Motor neuron (in vitro differentiated cells): ENCODE results near the gene DCST2. TPM values are rescaled to one million over a fixed set of nuclear protein-coding genes. Genes with fewer than 3 reads are reported as not detected.

ENCODE experiments used
- ATAC-seq, 8 experiments: fragments of 200-7000 bp; cut with Tn5 transposase; replicated peaks in 6 of 8; 2 replicates each; pipeline ENCODE4 v1.8.0; 2021; ENCODE audit warnings: mild to moderate bottlenecking in 8 of 8, moderate library complexity in 8 of 8
- H3K27ac ChIP-seq, 2 donors: fragments of 250-450 bp; sonication (Bioruptor Pico); 2 replicates each; pipeline ENCODE4 v1.9.0; 2021; ENCODE audit warnings: antibody characterized with exemption in 2 of 2, mild to moderate bottlenecking in 2 of 2, moderate library complexity in 1 of 2
- H3K4me1 ChIP-seq, 2 donors: fragments of 250-450 bp; sonication (Bioruptor Pico); replicated peaks in 1 of 2; 2 replicates each; pipeline ENCODE4 v1.6.1; 2021; ENCODE audit warnings: antibody characterized with exemption in 2 of 2, mild to moderate bottlenecking in 2 of 2, moderate library complexity in 1 of 2
- H3K4me3 ChIP-seq, 5 donors: fragments of 250-450 bp; sonication (Bioruptor Pico); 2 replicates each; pipeline ENCODE4 v1.9.0; 2021; ENCODE audit warnings: antibody characterized with exemption in 5 of 5, mild to moderate bottlenecking in 5 of 5, moderate library complexity in 4 of 5
- WGBS, 10 experiments: fragments of 450-650 bp; shearing (Covaris generic); methylation state at CpG; one replicate each; pipeline ENCODE4 v1.0.0; 2022; 5-methylcytosine and 5-hydroxymethylcytosine counted together
- in situ Hi-C, 9 experiments: fragments of 400-800 bp; cut with MboI; loops; one replicate each; pipeline ENCODE4 v1.15.0; 2021; ENCODE audit warnings: low sequenced_read_pairs in 9 of 9, low pct_unique_long_range_greater_than_20kb in 2 of 9; ENCODE audit not compliant: unreplicated experiment in 9 of 9
- total RNA-seq, 8 experiments: library from RNA; unstranded; fragments of 300-600 nt; gene quantifications; 2 replicates each; pipeline versions ENCODE4 v1.2.3 to v1.2.4, GENCODE V29; 2022

DCST2 gene
- total RNA-seq, 8 experiments from 2014 or later: 0.22 to 2.8 (median 0.78) TPM; not detected in 1

DNA sequence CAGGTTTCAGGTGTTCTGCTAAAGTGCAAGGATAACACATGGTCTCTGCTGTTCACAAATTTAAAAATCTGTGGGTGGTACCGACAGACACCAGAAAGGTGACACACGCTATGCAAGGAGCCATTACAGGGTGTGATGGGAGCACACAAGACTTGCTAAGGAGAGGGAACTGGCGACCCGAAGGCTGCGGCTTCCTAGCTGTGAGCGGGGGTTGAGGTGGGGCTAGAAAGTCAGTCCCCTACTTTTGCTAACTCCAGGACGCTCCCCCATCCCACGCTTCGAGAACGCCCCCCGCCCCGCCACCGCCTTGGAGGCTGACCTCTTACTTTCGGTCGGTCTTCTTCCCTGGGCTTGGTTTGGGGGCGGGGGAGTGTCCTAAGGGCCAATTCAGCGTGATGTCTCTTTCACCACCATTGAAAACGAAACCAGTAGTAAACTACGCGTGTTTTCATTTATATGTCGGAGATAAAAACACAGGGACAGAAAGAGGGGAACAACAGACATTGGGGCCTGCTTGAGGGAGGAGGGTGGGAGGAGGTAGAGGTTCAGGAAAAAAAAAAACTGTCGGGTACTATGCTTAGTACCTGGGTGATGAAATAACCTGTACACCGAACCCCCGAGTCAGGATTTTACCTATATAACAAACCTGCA is 58.0 kb downstream of the DCST2 start:
- in situ Hi-C loops: no loop called here
- Histone ChIP-seq H3K27ac (peak overlapping the region; percentile 28 to 60), H3K4me3 (peak overlapping the region; percentile 53 to 82 (median 62)), H3K4me1 (peaks cover 19 to 27% of the 10 kb centered on the region in 2 donors)
- WGBS, 10 experiments: 0 to 9% (median 0%) methylated on average over 3 to 15 of the region's 24 CpGs; no CpG with 5 or more reads in 2 of the 10 experiments
- ATAC-seq: no peak

DNA sequence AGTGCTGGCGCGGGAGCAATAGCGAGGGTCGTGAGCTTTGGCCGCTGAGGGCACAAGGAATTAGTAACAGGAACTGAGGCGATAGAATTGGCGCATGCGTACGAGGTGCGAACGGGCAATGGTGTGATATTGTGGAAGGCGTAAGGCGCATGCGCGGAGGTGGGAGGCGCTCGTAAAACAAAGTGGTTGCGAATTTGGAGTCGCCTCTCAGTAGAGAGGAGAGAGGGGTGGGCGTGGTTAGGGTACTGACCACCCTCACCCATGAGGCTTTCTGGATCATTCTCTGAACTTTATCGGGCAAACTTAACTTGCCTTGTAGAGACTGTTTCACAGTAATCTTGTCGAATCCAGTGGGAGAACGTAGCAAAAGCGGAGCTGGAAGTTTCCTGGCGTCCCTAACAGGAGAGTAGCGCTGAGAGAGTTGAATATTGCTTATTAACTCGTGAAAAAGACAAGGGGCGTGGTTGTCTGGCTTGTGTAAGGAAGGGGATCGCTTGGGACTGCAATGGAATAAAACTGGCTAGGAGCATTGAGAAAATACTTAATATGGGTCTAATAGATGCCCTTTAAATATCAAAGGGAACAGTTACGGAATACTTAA is 58.7 kb downstream of the DCST2 start:
- peak; percentile 4 to 49 (median 43) for ATAC-seq
- in situ Hi-C loops: loop anchor here in 2 of 9 experiments (25.0 kb wide), 1 partner anchor 87 kb away; the partner anchor contains the start of genes ADAM15 (in 2 of the 2) and EFNA4 (in 2 of the 2)
- 0 to 3% (median 0%) methylated on average over 2 to 28 of the region's 30 CpGs for WGBS, 10 experiments

DNA sequence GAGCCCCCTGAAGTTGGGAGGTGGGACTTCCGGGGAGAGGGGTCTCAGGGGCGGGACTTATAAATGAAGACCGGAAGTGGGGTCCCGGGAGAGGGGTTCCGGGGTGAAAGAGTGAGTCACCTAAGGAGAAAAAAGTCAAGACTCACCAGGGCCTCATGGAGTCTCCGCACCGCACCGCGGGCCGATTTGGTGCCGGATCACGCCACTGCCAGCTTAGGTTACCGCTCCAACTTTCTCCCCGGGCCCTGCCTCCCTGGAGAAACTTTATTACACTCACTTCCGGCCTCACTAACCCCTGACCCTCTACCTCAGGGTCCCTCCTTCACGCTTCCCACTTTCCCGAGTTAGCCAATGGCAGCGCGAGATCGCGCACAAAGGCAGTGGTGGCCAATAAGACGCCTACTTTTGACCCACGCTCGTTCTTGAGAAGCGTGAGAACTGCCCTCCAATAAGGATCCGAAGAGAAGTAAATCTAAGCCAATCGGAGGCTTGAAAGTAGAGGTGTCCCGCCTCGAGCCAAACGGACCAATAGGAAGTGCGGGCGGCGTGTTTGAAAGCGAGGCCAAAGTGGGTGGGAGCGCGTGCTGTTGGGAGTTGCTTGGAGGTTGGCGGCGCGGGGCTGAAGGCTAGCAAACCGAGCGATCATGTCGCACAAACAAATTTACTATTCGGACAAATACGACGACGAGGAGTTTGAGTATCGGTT is 59.3 kb downstream of the DCST2 start, which contains the start of gene CKS1B:
CKS1B (plus strand) TSS at position 580 of the 706 bp plus-strand sequence; CDS start at position 645, 65 bp downstream.
- ATAC-seq: peak; percentile 44 to 82 (median 78)
- H3K4me1 ChIP-seq: peaks cover 28 to 29% of the 10 kb centered on the region in 2 donors
- peak within 1 kb of the TSS; percentile 53 to 82 (median 62) for H3K4me3 ChIP-seq
- in situ Hi-C loops: loop anchor here in 2 of 9 experiments (25.0 kb wide), 1 partner anchor 88 kb away; the partner anchor contains the start of genes ADAM15 (in 2 of the 2) and EFNA4 (in 2 of the 2)
- 0 to 1% (median 1%) methylated on average over 1 to 38 of the region's 47 CpGs; no CpG with 5 or more reads in 2 of the 10 experiments for WGBS, 10 experiments
- H3K27ac ChIP-seq: peak within 1 kb of the TSS; percentile 90 to 94

More for the DNA sequence above, 58.7 kb downstream of the DCST2 start:
- peaks cover 22 to 27% of the 10 kb centered on the region in 2 donors for H3K4me1 ChIP-seq
- H3K27ac ChIP-seq: peak overlapping the region; percentile 28 to 60
- peak overlapping the region; percentile 53 to 82 (median 62) for H3K4me3 ChIP-seq

DNA sequence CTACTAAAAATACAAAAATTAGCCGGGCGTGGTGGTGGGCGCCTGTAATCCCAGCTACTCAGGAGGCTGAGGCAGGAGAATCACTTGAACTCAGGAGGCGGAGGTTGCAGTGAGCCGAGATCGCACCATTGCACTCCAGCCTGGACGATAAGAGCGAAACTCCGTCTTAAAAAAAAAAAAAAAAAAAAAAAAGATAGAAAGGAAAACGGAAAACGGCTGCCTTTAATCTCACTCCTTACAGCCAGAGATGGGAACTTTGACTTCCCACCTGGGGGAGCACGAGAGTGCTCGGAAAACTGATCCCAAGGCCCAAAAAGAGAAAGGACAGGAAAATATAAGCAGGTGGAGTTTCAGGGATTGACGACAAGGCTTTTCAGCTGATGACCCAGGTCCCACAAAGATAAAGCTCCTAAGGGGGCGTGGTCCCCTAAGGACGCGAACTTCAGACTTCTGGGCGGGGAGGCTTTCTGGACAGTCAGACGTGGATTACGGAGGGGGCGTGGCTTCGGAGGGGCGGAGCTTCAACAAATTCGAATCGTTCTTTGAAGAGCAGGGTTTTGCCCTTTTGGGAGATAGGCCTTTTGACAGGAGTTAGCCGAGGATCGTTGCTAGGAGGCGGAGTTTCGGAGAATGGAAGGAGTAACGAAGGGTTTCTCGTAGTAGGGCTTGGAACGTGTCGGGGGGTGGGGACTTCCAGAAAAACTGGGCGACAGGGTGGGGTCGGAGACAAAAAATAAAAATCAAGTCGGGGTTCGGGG is 60.1 kb downstream of the DCST2 start:
- peak overlapping the region; percentile 53 to 82 (median 62) for H3K4me3 ChIP-seq
- 0 to 19% (median 3%) methylated on average over 2 to 15 of the region's 37 CpGs; no CpG with 5 or more reads in 4 of the 10 experiments for WGBS, 10 experiments
- H3K27ac ChIP-seq: peak overlapping the region; percentile 90 to 94
- ATAC-seq: peak in 7 of 8 experiments; percentile 0 to 8 (median 2)
- H3K4me1 ChIP-seq: peaks cover 35 to 36% of the 10 kb centered on the region in 2 donors
- in situ Hi-C loops: loop anchor here in 2 of 9 experiments (25.0 kb wide), 1 partner anchor 89 kb away; the partner anchor contains the start of genes ADAM15 (in 2 of the 2) and EFNA4 (in 2 of the 2)

DNA sequence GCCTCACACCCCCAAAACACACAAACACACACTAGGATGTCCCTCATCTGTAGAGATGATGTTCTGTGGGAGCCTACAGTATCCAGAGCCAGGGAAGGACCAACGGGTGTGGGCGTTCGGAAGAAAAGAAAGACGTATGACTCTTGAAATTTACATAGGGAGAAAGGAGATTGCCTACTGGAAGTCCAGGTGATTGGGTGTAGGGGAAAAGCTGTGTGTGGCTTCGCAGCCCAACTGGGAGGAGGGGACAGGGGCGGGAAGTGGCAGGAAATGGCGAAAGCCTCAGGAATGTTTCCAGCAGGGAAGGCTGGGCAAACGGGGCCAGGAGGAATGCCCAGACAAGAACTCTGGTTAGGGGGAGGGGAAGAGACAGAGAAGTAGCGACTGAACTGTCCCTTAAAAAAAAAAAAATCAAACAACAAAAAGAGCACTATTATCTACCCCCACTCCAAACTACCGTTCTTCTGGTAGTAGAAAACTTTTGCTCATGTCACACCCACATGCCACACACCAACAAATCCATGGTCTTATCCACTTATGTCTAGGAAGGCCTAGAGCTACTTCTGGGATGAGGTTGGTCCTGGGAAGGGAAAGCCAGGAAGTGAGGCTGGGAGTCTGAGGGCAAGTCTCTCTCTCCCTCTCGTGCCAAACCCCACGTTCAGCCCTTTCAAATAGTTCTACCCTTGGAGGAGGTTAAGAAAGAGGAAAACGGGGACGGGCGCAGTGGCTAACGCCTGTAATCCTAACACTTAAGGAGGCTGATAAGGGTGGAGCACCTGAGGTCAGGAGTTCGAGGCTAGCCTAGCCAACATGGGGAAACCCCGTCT is 60.9 kb downstream of the DCST2 start:
- peak overlapping the region; percentile 90 to 94 for H3K27ac ChIP-seq
- peak in 3 of 8 experiments; percentile 2 to 6 (median 4) for ATAC-seq
- 0 to 54% (median 24%) methylated on average over 3 to 12 of the region's 18 CpGs for WGBS, 10 experiments
- H3K4me1 ChIP-seq: peaks cover 38 to 40% of the 10 kb centered on the region in 2 donors
- H3K4me3 ChIP-seq: peak overlapping the region in 4 of 5 donors; percentile 53 to 80 (median 61)
- in situ Hi-C loops: loop anchor here in 2 of 9 experiments (25.0 kb wide), 1 partner anchor 90 kb away; the partner anchor contains the start of genes ADAM15 (in 2 of the 2) and EFNA4 (in 2 of the 2)

DNA sequence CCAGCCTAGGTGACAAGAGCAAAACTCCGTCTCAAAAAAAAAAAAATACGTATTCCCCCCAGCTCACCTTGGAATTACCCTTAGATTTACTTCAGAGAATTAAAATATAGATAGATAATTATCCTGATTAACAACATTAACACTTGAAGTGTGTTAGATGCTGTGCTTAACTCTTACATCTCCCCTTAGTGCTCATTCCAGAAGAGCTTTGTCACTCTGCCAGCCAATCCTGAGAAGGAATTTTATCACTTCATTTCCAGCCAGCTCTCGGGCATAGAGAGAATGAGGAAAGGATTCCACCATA is 61.4 kb downstream of the DCST2 start:
- H3K4me3 ChIP-seq: no peak overlapping the region
- in situ Hi-C loops: loop anchor here in 2 of 9 experiments (25.0 kb wide), 1 partner anchor 90 kb away; the partner anchor contains the start of genes ADAM15 (in 2 of the 2) and EFNA4 (in 2 of the 2)
- H3K27ac ChIP-seq: no peak overlapping the region
- H3K4me1 ChIP-seq: peaks cover 38 to 40% of the 10 kb centered on the region in 2 donors
- no peak for ATAC-seq
- WGBS, 10 experiments: 28 to 100% (median 50%) methylated on average over 2 to 3 of the region's 3 CpGs; no CpG with 5 or more reads in 3 of the 10 experiments

DNA sequence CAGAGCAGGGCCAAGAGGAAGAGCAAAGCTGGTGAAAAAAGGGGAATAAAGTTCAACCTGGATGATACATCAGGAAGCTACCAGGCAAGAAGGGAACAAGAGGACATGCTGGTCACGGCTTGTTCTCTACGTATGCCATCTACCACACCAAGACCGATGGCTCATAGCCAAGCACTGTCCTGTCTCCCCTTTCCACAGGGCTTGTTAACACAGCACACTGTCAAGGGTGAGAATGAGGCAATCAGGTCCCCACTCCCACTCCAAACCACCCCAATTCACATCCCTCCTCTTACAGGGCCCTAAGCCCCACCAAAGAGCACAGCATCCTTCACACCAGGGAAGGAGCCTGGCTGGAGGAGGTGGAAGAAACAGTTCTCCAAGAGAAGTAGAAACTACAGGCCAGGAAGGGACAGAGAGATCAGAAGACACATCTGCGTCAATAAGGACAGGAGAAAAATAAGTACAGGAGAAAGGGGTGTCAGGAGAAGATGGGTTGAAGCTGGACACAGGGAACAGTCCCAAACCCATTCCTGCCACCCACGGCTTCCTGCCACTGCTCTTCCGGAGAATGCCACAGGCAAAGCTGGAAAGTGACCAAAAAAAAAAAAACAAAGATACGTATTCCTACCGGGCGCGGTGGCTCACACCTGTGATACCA is 62.1 kb downstream of the DCST2 start:
- ATAC-seq: no peak
- peaks cover 38 to 40% of the 10 kb centered on the region in 2 donors for H3K4me1 ChIP-seq
- peak overlapping the region in 2 of 5 donors; percentile 48 to 50 for H3K4me3 ChIP-seq
- in situ Hi-C loops: loop anchor here in 2 of 9 experiments (25.0 kb wide), 1 partner anchor 91 kb away; the partner anchor contains the start of genes ADAM15 (in 2 of the 2) and EFNA4 (in 2 of the 2)
- peak overlapping the region; percentile 70 to 81 for H3K27ac ChIP-seq
- 0 to 82% (median 61%) methylated on average over 1 to 10 of the region's 10 CpGs; no CpG with 5 or more reads in 4 of the 10 experiments for WGBS, 10 experiments

DNA sequence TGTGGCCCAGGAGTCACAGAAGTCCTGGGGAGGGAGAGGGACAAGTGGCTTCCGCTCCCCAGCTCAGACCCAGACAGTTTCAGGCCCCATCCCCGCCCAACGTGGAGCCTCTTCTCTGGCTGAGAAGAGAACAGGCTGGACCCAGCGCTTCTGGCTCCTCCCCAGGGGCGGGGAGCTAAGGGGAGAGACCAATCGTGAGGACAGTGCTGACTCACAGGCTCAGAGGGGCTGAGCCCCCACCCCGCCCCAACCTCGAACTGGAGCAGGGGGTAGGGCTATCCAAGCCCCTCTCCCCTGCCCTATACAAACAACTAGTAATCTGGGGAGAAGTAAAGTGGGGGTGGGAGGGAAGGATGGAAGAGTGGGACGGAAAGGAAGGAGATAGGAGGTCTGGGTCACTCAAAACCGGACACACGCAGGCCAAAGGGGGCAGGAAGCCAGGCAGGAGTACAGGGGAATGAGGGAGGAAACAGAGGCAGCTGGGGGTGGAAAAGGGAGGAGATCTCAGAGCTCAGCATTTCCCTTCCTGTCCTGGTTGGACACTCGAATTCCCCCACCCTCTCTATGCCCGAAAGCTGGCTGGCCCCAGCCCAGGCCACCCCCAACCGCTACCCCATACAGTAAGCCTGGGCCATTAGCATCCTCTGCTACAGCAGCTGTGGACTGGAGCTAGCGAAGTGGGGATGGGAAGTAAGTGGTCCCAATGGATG is 62.8 kb downstream of the DCST2 start, which contains the start of gene SHC1:
SHC1 (minus strand) TSS at position 117 of the 710 bp plus-strand sequence. CDS start 221 bp downstream, outside the sequence.
- ATAC-seq: peak; percentile 35 to 73 (median 68)
- Histone ChIP-seq H3K4me1 (peaks cover 32 to 34% of the 10 kb centered on the region in 2 donors), H3K27ac (peak within 1 kb of the TSS; percentile 70 to 81), H3K4me3 (peak within 1 kb of the TSS; percentile 27 to 50 (median 45))
- WGBS, 10 experiments: 0 to 40% (median 8%) methylated on average over 1 to 7 of the region's 15 CpGs; no CpG with 5 or more reads in 7 of the 10 experiments
- in situ Hi-C loops: loop anchor here in 2 of 9 experiments (25.0 kb wide), 1 partner anchor 92 kb away; the partner anchor contains the start of genes ADAM15 (in 2 of the 2) and EFNA4 (in 2 of the 2)

DNA sequence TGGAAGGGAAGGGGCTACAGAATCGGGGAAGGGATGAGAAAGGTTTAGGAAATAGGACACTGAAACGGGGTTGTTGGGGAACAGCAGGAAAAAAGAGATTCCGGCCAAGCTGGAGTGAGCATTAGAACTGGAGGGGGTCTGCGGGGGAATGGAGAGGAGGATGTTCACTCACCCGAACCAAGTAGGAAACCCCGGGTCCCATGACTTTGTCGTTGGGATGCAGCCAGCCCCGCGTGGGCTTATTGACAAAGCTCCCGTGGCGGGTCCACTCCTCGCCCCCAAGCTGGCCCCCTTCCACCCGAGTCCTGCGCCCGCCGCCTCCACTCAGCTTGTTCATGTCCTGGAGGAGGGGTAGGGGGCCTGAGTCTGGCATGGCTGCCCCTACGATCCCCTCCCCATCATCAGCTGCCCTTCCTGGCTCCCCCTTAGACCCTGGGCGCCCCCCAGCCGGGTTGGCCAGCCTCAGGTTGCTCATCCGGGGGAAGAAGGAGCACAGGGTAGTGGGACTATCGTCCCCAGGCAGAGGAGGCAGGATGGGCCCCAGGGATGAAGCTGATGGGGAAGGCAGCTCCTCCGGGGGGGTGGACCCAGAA is 63.6 kb downstream of the DCST2 start:
- WGBS, 10 experiments: 0 to 8% (median 0%) methylated on average over 3 to 7 of the region's 22 CpGs; no CpG with 5 or more reads in 5 of the 10 experiments
- no peak for ATAC-seq
- Histone ChIP-seq H3K4me1 (peaks cover 32 to 34% of the 10 kb centered on the region in 2 donors), H3K27ac (peak overlapping the region; percentile 70 to 81), H3K4me3 (peak overlapping the region; percentile 27 to 50 (median 45))
- in situ Hi-C loops: loop anchor here in 2 of 9 experiments (25.0 kb wide), 1 partner anchor 92 kb away; the partner anchor contains the start of genes ADAM15 (in 2 of the 2) and EFNA4 (in 2 of the 2)
